ENCODE measurements around the gene CATSPER1.
A peak's percentile ranks its signal among the peaks of the same experiment; 100 is the strongest.
"Not testable (repeated sequence)": the region's sequence is repeated elsewhere in the genome, so short reads cannot be mapped to it uniquely, and the experiment has no call there.

CATSPER1 gene

DNA sequence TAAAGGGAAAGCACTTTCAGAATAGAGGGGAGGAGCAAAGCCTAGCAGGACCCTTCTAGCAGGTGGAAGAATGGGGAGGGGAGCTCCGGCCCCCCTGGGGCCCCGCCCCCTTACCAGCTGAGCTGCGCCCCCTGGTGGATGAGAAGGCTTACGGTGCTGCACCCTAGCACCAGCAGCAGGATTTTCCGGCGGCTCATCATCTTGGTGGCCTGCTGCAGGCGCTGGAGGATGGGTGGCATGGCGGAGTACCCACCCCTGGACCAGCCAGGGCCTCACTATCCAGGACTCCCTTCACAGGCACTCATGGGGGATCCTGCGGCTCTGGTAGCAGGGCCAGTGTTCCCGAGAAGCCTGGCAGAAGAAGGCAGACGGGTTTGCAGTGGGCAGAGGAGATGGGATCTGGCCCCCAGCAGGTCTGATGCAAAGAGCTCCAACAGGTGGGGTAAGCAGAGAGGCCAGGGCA is 18.9 kb upstream of the CATSPER1 start:
- TF ChIP-seq POLR2A (IDR thresholded peaks at IDR 0.05; ENCODE audit: low read depth, low read length): no peak
- DNase-seq (ENCODE audit: insufficient read length, low spot score) (peak; percentile 88), FAIRE-seq (no peak)

DNA sequence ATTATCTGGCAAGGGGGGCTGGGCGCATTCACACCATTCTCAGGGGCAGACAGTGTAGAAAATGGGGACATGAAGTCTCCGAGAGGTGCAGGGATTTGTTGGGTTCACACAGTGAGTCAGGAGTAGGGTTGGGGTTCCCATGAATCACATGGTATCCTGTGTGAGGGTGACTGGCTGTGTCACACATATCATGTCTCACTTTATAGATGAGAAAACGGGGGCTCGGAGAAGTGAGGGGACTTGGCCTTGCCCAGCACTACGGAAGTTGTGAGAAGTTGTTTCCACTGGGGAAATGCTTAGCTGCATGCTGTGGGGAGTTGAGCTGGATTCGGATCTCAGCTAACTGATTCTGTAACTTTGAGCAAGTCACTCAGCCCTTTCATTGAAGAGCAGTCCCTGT is 18.5 kb upstream of the CATSPER1 start:
- no peak for FAIRE-seq
- no peak for TF ChIP-seq POLR2A (IDR thresholded peaks at IDR 0.05; ENCODE audit: low read depth, low read length)
- no peak for DNase-seq (ENCODE audit: insufficient read length, low spot score)

DNA sequence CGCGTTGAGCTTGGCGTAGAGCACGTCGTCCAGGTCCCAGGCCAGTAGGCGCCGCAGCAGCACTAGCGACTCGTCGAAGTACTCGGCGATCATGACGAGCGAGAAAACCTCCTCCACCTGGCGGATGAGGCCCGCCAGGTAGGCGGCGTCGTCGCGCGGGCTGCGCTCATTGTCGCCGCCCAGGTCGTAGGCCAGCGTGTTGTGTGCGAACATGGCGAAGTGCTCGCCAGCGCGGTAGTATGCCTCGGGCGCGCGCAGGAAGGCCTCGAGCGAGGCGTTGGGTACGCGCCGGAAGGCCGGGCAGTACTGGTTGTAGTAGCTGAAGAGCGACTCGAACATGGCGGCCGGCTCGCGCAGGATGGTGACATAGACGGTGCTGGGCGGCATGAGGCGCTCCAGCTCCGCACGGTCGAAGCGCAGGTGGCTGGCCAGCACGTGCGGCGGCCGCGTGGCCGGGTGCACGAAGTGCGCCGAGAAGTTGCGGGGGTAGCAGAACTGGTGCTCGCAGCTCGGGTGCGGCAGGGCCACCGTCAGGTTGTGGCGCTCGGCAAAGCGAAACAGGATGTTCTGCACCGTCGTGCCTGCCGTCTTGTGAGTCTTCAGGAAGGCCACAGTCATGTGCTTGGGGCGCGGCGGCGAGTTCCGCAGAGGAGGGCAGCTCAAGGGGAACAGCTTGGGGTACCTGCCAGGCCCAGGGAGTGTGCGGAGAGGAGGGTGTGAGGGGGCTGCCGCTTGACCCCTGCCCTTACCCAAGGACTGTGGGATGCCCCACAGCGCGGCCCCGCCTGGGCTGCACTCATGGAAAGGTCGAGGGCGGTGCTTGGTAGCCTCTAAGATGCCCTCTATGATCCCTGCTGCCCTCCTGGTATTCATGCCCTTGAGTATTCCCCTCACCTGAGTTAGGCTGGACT is 17.0 kb upstream of the CATSPER1 start:
- no peak for FAIRE-seq

DNA sequence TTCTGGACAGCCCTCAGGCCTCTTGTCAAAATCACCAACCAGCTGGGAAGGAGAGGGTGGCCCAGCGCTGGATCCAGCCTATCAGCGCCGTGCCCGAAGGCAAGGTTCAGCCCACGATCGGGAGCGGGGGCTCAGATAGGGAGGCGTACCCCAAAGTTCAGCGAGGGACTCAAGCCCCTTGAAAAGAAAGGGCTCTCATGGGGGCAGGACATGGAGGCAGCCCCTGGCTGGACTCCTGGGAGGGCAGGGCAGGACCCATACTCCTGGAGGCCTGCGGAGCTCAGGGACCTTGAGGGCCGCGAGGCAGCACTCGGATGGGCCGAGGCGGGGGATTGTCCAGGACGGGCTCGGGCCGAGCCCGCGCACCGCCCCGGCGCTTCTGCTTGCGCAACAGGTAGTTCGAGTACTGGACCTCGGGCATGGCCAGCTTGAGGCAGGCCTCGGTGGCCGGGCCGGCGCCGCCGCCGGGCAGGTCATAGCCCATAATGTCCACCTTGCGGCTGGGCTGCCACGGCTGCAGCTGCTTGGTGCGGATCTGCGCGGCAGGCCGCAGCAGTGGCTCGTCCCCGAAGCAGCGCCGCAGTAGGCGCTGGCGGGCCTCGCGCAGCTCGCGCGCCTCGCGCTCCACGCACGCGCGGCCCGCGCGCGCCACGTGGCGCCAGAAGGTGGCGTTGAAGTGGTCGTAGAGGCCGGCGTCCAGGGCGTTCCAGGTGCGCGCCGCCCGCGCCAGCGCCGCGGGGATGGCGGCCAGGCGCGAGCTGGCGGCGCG is 16.1 kb upstream of the CATSPER1 start:
- no peak for TF ChIP-seq POLR2A (IDR thresholded peaks at IDR 0.05; ENCODE audit: low read depth, low read length)
- FAIRE-seq (no peak), DNase-seq (ENCODE audit: insufficient read length, low spot score) (no peak)

More for the DNA sequence above, 17.0 kb upstream of the CATSPER1 start:
- no peak for TF ChIP-seq POLR2A (IDR thresholded peaks at IDR 0.05; ENCODE audit: low read depth, low read length)
- no peak for DNase-seq (ENCODE audit: insufficient read length, low spot score)

DNA sequence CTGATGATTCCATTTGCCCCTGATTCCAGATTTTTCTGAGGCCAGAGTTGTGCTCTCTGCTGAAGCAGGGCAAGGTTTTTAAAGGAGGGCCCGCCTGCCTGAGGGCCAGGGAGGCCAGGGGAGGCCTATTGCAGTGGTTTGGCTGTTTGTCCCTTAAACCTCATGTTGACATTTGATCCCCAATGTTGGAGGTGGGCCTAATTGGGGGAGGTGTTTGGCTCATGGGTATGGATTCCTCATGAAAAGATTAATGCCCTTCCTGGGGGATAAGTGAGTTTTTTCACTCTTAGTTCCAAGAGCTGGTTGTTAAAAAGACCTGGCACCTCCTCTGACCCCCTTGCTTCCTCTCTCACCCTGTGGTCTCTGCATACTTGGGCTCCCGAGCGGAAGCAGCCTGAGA is 13.5 kb upstream of the CATSPER1 start:
- FAIRE-seq (no peak), DNase-seq (ENCODE audit: insufficient read length, low spot score) (no peak)
- TF ChIP-seq POLR2A (IDR thresholded peaks at IDR 0.05; ENCODE audit: low read depth, low read length): no peak

DNA sequence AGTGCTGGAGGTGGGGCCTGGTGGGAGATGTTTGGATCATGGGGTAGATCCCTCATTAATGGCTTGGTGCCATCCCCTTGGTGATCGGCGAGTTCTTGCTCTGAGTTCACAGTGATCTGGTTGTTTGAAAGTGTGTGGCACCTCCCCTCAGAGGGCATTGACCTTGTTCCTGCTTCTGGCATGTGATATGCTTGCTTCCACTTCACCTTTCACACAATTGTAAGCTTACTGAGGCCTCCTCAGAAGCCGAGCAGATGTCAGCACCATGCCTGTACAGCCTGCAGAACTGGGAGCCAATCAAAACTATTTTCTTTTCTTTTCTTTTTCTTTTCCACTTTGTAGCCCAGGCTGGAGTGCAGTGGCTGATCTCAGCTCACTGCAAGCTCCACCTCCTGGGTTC is 11.0 kb upstream of the CATSPER1 start:
- TF ChIP-seq POLR2A (IDR thresholded peaks at IDR 0.05; ENCODE audit: low read depth, low read length): no peak
- DNase-seq (ENCODE audit: insufficient read length, low spot score): no peak
- FAIRE-seq: no peak

DNA sequence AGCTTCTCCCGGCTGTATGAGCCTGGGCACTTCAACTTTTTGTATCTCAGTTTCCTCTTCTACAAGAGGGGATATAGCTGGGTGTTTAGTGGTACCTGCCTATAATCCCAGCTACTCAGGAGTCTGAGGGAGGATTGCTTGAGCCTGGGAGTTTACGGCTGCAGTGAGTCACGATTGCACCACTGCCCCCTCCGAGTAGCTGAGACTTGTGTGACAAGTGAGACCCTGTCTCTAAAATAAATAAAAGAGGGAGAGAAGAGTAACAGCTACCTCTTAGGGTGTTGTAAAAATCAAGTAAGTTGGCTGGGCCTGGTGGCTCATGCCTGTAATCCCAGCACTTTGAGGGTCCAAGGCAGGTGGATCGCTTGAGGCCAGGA is 10.0 kb upstream of the CATSPER1 start:
- no peak for FAIRE-seq
- no peak for DNase-seq (ENCODE audit: insufficient read length, low spot score)

DNA sequence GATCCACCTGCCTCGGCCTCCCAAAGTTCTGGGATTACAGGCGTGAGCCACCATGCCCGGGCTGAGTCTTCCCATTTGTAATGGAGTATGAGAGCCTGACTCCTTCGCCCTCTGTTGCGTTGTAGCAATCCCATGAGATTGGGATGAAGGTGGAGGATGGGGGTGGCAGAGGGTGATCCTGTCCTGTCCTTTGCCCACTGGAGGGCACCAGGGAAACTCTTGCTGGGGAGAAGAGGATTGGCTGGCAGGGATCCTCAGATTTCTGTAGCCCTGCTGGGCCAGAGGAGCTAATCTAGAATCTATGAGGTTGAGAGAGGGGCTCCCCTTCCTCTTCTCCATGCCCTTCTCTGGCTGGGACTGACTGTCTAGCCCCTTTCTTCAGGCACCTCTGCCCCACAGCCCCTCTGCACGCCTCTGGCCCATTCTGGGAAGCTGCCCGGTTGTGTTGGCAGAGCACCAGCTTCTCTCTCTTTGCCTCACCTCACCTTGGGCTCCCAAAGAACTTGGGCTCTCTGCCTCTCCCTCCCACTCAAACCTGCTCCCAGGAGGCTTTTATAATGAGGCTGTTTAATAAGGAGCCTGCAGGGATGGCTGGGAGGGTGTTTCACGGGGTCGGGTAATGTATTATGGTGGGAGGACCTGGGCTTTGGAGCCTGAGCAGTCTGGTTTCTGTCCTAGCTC is 9.5 kb upstream of the CATSPER1 start:
- no peak for DNase-seq (ENCODE audit: insufficient read length, low spot score)
- no peak for TF ChIP-seq POLR2A (IDR thresholded peaks at IDR 0.05; ENCODE audit: low read depth, low read length)
- no peak for FAIRE-seq

More for the DNA sequence above, 10.0 kb upstream of the CATSPER1 start:
- TF ChIP-seq POLR2A (IDR thresholded peaks at IDR 0.05; ENCODE audit: low read depth, low read length): no peak

DNA sequence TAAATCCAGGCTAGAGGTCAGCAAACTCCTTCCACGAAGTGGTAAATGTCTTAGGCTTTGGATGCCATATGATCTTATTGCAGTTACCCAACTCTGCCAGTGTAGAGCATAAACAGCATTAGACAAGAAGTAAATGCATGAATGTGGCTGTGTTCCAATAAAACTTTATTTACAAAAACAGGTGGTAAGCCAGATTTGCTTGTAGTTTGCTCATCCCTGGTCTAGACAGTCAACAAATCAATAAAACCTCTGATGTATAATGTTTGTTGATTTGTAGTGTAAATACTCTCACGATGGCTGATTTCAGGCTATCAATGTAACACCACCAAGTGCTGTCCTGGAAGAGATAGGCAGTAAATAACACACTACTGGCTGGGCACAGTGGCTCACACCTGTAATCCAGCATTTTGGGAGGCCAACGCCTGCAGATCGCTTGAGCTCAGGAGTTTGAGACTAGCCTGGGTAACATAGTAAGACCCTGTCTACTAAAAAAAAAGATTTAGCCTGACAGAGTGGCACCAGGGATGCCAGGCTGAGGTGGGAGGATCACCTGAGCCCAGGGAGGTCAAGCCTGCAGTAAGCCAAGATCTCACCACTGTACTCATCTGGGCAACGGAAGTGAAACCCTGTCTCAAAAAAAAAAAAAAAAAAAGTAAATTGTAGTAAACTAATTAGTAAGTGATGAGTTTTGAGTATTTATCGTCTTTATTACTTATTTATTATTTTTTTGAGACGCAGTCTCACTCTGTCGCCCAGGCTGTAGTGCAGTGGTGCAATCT is 6.9 kb upstream of the CATSPER1 start:
- FAIRE-seq: no peak
- TF ChIP-seq POLR2A (IDR thresholded peaks at IDR 0.05; ENCODE audit: low read depth, low read length): no peak
- DNase-seq (ENCODE audit: insufficient read length, low spot score): no peak

DNA sequence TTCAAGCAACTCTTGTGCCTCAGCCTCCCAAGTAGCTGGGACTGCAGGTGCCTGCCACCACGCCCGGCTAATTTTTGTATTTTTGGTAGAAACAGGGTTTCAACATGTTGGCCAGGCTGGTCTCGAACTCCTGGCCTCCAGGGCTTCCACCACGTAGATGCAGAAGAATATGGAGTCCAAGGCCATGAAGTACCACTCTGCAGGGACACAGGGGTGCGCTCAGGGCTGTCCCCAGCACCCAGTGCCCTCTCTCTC is 3.2 kb downstream of the CATSPER1 start:
- not testable (repeated sequence) for DNase-seq (ENCODE audit: insufficient read length, low spot score); FAIRE-seq

DNA sequence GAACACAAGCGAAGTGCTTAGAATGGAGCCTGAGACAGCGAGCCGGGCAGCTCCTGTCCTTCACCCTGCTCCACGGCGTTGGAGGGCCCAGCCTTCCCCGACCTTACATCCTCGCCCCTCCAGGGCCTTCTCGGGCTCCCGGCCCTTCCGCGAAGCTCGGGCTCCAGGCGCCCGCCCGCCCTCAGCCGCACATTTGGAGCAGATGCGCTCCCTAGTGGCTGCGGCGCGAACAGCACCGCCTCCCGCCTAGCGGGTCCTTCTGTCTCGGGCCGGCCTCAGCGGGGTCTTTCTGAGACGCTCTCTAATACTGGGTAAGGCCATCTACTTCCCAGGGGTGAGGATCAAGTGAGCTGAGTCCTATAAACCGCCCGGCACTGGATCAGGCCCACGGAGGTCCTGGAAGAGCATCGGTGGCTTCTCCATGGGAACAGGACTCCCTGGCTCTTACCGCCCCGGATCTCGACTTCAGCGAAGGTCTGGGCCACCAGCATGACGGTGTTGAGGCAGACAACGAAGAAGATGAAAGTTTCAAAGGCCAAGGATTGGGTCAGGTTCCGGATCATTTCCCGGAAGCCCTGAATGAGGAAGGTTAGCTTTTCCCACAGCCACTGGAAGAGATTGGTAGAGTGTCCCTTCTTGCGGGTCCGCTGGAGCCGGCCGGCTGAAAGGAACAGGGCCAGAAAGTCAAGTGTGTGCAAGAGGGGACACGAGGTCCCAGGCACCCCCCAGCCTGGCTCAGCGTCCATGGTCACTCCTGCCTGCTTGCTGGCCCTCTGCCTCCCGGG is 3.7 kb downstream of the CATSPER1 start:
- TF ChIP-seq POLR2A (IDR thresholded peaks at IDR 0.05; ENCODE audit: low read depth, low read length): no peak
- DNase-seq (ENCODE audit: insufficient read length, low spot score) (peak; percentile 73), FAIRE-seq (no peak)

DNA sequence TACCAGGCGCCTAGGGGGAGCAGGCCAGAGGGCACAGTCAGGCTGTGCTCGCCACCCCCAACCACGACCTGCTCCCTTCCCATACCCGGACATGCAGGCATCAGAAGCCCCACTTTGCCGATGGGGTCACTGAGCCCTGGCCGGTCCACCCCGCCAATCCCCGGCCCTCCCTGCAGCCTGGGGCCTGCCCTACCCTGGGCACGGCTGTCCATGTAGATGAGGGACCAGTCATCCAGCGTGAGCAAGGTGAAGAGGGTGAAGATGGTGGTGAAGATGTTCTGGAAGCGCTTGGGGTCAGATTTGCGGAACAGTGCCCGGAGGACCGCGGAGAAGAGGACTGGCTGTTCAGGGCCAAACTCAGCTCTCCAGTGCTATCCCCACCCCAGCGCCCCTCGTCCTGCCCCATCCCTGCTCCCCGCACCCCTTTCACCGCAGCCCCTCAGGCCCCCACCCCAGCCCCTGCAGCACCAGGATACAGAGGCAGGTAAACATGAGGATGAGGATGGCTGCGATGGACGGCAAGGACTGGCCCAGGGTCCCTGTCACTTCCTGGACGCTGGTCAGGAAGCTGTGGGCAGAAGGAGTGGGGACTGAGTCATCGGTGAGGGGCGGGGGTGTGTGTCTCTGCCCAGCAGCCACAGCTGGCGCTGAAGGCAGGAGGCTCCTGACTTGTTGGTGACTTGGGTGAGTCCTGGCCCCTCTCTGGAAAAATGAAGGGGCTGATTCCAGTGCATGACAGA is 5.5 kb downstream of the CATSPER1 start:
- peak; percentile 34; the same call in 1 of the 2 replicates for TF ChIP-seq POLR2A (IDR thresholded peaks at IDR 0.05; ENCODE audit: low read depth, low read length)
- peak; percentile 91 for DNase-seq (ENCODE audit: insufficient read length, low spot score)
- FAIRE-seq: no peak

Measured in H54 (cell line).